ENCODE results near the gene CRB1.

DNA sequence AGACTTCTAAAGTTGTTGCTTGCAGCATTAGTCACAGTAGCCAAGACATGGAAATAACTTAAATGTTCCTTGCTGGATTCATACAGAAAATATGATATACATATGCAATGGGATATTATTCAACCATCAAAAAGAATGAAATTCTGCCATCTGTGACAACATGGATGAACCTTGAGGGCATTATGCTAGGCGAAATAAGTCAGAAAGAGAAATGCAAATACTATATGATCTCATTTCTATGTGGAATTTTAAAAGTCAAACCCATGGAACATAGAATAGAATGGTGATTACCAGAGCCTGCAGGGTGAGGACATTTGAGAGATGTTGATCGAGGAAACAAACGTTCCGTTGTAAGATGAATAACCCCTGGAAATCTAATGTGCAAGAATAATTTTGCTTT, 43.0 kb downstream of the CRB1 start:
- TF ChIP-seq, protein P1, sequence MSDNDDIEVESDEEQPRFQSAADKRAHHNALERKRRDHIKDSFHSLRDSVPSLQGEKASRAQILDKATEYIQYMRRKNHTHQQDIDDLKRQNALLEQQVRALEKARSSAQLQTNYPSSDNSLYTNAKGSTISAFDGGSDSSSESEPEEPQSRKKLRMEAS (IDR thresholded peaks at IDR 0.05), result no peak
- TF ChIP-seq EZH2 (IDR thresholded peaks at IDR 0.05; ENCODE audit: low read depth, low read length, severe bottlenecking), result no peak
- no peak for TF ChIP-seq JUN (IDR thresholded peaks at IDR 0.05; ENCODE audit: low read depth, low read length)
- TF ChIP-seq, protein P2, sequence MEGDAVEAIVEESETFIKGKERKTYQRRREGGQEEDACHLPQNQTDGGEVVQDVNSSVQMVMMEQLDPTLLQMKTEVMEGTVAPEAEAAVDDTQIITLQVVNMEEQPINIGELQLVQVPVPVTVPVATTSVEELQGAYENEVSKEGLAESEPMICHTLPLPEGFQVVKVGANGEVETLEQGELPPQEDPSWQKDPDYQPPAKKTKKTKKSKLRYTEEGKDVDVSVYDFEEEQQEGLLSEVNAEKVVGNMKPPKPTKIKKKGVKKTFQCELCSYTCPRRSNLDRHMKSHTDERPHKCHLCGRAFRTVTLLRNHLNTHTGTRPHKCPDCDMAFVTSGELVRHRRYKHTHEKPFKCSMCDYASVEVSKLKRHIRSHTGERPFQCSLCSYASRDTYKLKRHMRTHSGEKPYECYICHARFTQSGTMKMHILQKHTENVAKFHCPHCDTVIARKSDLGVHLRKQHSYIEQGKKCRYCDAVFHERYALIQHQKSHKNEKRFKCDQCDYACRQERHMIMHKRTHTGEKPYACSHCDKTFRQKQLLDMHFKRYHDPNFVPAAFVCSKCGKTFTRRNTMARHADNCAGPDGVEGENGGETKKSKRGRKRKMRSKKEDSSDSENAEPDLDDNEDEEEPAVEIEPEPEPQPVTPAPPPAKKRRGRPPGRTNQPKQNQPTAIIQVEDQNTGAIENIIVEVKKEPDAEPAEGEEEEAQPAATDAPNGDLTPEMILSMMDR (IDR thresholded peaks at IDR 0.05; ENCODE audit: control extremely low read depth in 1 of 3, insufficient read depth in 1 of 3, low read depth in 1 of 3, low read length in 3 of 3), result no peak
- TF ChIP-seq SIN3A (conservative IDR thresholded peaks at IDR 0.05 in 1 of 2, IDR thresholded peaks at IDR 0.05 in 1 of 2; ENCODE audit: low read depth in 1 of 2, low read length in 2 of 2), result no peak
- no peak for TF ChIP-seq POLR2AphosphoS5 (IDR thresholded peaks at IDR 0.05; ENCODE audit: low read depth, low read length)
- no peak for TF ChIP-seq TBP (IDR thresholded peaks at IDR 0.05; ENCODE audit: low read depth, low read length)
- no peak for TF ChIP-seq PHF8 (conservative IDR thresholded peaks at IDR 0.05; ENCODE audit: low read depth, low read length)
- no peak for TF ChIP-seq SP1 (IDR thresholded peaks at IDR 0.05; ENCODE audit: low read depth, low read length)
- TF ChIP-seq GABPA (IDR thresholded peaks at IDR 0.05; ENCODE audit: borderline replicate concordance, insufficient read depth, low read length), result no peak
- TF ChIP-seq JUND (IDR thresholded peaks at IDR 0.05; ENCODE audit: low read length), result no peak
- TF ChIP-seq POLR2A (IDR thresholded peaks at IDR 0.05; ENCODE audit: control extremely low read depth in 1 of 2, low read depth in 2 of 2, low read length in 2 of 2), result no peak
